Adrenal gland (tissue), 5 donors: ENCODE data around the gene PDE10A.

Experiments
- POLR2A ChIP-seq, 2 donors: fragments of 450-650 bp; IDR thresholded peaks; one replicate each; pipeline ENCODE4 v1.6.1; 2017; ENCODE audit warnings: antibody characterized with exemption in 2 of 2, mild to moderate bottlenecking in 2 of 2, moderate library complexity in 1 of 2
- TF ChIP-seq, protein P1 (sequence below), 6 experiments: fragments of 450-650 bp in 4 of 6; fragments of 200-600 bp in 2 of 6; sonication (generic) in 1 of 6; IDR thresholded peaks; 1 replicate in 5 of 6; 2 replicates in 1 of 6; pipeline versions ENCODE4 v1.5.1 to v1.8.0; 2016 to 2021; ENCODE audit warnings: antibody characterized with exemption in 6 of 6, mild to moderate bottlenecking in 2 of 6, moderate library complexity in 1 of 6
- donor health status: DM: no; HTN: no; CAD: no.

DNA sequence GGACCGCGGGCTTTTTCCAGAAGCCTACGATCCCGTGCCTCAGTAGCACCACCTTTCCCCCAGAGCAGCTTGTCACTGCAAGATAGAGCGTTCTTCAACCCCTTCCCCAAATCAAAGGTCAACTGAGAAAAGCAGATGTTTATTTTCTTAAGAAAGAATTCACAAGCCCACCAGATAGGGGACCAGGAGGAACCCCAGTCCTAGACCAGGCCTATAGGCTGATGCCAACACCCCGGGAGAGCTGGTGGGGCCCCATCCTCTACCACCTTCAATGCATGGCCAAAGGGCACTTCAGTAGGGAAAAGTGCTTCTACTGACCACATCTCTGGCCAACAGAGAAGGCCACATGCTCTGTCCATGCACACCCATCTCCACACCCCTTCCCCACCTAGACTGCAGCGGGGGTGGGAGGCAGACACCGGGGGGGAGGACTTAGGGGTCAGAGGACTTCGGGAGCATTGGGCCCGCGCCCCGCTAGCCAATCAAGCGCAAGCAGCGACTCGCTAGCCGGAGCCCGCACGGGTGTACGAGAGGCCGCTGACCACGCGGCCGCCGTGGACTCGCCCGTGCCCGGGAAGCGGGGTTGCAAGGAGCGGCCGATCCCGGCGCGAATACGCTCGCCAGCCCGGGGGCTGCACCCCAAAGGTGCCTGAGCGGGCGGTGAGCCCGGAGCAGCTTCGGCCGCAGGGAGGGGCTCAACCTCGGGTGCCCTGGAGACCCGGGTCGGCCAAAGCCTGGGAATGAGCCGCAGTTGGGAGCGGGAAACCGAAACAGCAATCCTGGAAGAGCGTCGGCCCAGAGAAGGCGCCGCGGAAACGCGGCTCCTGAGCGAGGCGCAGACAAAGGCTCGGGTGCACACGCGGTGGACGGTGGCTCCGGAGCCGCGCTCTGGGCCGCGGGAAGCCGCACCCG lies 2.8 kb downstream of the PDE10A start:
- TF ChIP-seq, protein P1, sequence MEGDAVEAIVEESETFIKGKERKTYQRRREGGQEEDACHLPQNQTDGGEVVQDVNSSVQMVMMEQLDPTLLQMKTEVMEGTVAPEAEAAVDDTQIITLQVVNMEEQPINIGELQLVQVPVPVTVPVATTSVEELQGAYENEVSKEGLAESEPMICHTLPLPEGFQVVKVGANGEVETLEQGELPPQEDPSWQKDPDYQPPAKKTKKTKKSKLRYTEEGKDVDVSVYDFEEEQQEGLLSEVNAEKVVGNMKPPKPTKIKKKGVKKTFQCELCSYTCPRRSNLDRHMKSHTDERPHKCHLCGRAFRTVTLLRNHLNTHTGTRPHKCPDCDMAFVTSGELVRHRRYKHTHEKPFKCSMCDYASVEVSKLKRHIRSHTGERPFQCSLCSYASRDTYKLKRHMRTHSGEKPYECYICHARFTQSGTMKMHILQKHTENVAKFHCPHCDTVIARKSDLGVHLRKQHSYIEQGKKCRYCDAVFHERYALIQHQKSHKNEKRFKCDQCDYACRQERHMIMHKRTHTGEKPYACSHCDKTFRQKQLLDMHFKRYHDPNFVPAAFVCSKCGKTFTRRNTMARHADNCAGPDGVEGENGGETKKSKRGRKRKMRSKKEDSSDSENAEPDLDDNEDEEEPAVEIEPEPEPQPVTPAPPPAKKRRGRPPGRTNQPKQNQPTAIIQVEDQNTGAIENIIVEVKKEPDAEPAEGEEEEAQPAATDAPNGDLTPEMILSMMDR (IDR thresholded peaks at IDR 0.05), result no peak
- TF ChIP-seq POLR2A (IDR thresholded peaks at IDR 0.05), result no peak
